DOHH2 (cell line): ENCODE measurements around the gene PGF.

Source experiments
- EZH2phosphoT487 ChIP-seq: fragments of 200-600 bp; sonication (generic); IDR thresholded peaks from 2 replicates; pipeline ENCODE4 v1.6.1; 2017; ENCODE audit warnings: borderline replicate concordance, mild to moderate bottlenecking, antibody characterized with exemption, low read length, moderate library complexity, mixed read lengths
- TF ChIP-seq, protein P1 (sequence below): fragments of 200-600 bp; sonication (generic); IDR thresholded peaks from one replicate; pipeline ENCODE4 v1.5.1; 2014; ENCODE audit warnings: antibody characterized with exemption, mild to moderate bottlenecking, low read depth, low read length; ENCODE audit not compliant: poor library complexity, severe bottlenecking

DNA sequence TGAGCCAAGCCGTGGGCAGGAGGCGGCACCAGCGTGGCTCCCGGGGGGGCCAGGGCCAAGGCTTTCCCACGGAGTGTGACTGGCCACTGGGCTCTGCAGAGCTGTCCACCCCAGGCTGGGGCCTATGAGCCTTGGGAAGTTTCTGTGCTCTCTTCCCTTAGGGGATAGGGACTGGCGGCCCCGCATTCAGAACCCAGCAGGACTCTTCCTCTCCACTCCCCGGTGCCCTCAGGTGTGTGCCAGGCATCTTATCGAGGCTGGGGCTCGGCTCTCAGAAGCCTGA lies 29.6 kb upstream of the PGF start:
- TF ChIP-seq, protein P1, sequence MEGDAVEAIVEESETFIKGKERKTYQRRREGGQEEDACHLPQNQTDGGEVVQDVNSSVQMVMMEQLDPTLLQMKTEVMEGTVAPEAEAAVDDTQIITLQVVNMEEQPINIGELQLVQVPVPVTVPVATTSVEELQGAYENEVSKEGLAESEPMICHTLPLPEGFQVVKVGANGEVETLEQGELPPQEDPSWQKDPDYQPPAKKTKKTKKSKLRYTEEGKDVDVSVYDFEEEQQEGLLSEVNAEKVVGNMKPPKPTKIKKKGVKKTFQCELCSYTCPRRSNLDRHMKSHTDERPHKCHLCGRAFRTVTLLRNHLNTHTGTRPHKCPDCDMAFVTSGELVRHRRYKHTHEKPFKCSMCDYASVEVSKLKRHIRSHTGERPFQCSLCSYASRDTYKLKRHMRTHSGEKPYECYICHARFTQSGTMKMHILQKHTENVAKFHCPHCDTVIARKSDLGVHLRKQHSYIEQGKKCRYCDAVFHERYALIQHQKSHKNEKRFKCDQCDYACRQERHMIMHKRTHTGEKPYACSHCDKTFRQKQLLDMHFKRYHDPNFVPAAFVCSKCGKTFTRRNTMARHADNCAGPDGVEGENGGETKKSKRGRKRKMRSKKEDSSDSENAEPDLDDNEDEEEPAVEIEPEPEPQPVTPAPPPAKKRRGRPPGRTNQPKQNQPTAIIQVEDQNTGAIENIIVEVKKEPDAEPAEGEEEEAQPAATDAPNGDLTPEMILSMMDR = no peak
- no peak for TF ChIP-seq EZH2phosphoT487
